Neural cell (in vitro differentiated cells): ENCODE measurements around the gene APOC1. TPM values are rescaled to one million over a fixed set of nuclear protein-coding genes. Genes with fewer than 3 reads are reported as not detected.
"Not testable (repeated sequence)": the region's sequence is repeated elsewhere in the genome, so short reads cannot be mapped to it uniquely, and the experiment has no call there.

Experiments used
- H2AFZ ChIP-seq: fragments of 200-600, 300-800 bp; sonication (generic), shearing (Covaris generic); 2 replicates; pipeline ENCODE4 v1.6.0; 2014; ENCODE audit warnings: low read depth, mild to moderate bottlenecking, antibody characterized with exemption, low read length, moderate library complexity
- H3F3A ChIP-seq: fragments of 200-600 bp; shearing (Covaris generic); 2 replicates; pipeline ENCODE4 v1.6.1; 2016; ENCODE audit warnings: mild to moderate bottlenecking, moderate library complexity, mixed read lengths, antibody characterized with exemption, low read length; ENCODE audit not compliant: insufficient read depth, poor library complexity, severe bottlenecking
- H3K27ac ChIP-seq: fragments of 200-600, 300-800 bp; sonication (generic), shearing (Covaris generic); 2 replicates; pipeline ENCODE4 v1.5.1; 2014; ENCODE audit warnings: mild to moderate bottlenecking, low read length, moderate library complexity
- H3K27me3 ChIP-seq: fragments of 300-800, 200-600 bp; sonication (generic), shearing (Covaris generic); 2 replicates; pipeline ENCODE4 v1.6.0; 2014; ENCODE audit warnings: mild to moderate bottlenecking, low read depth, low read length, moderate library complexity; ENCODE audit not compliant: insufficient read depth
- H3K36me3 ChIP-seq: fragments of 300-800, 200-600 bp; sonication (generic), shearing (Covaris generic); 2 replicates; pipeline ENCODE4 v1.5.1; 2014; ENCODE audit warnings: mild to moderate bottlenecking, antibody characterized with exemption, low read length, moderate library complexity; ENCODE audit not compliant: insufficient read depth
- H3K4me2 ChIP-seq: fragments of 300-800, 200-600 bp; sonication (generic), shearing (Covaris generic); 2 replicates; pipeline ENCODE4 v1.6.0; 2014; ENCODE audit warnings: mild to moderate bottlenecking, low read length
- H3K4me3 ChIP-seq: fragments of 300-800, 200-600 bp; sonication (generic), shearing (Covaris generic); 2 replicates; pipeline ENCODE4 v1.5.1; 2014; ENCODE audit warnings: mild to moderate bottlenecking, low read length, moderate library complexity
- H3K79me2 ChIP-seq: fragments of 200-600 bp; shearing (Covaris generic); replicated peaks from 2 replicates; pipeline ENCODE4 v1.6.0; 2014; ENCODE audit warnings: mild to moderate bottlenecking, low read length, moderate library complexity; ENCODE audit not compliant: insufficient read depth
- H3K9ac ChIP-seq: fragments of 300-800, 200-600 bp; sonication (generic), shearing (Covaris generic); 2 replicates; pipeline ENCODE4 v1.6.1; 2016; ENCODE audit warnings: mild to moderate bottlenecking, low read length, mixed read lengths
- H3K9me2 ChIP-seq: fragments of 200-600 bp; shearing (Covaris generic); 2 replicates; pipeline ENCODE4 v1.6.1; 2016; ENCODE audit warnings: mild to moderate bottlenecking, low read length, mixed read lengths; ENCODE audit not compliant: insufficient read depth
- H3K9me3 ChIP-seq: fragments of 200-600, 300-800 bp; sonication (generic), shearing (Covaris generic); 2 replicates; pipeline ENCODE4 v1.6.1; 2016; ENCODE audit warnings: mild to moderate bottlenecking, mixed run types, low read length, moderate library complexity, mixed read lengths
- H4K20me1 ChIP-seq: fragments of 200-600 bp; shearing (Covaris generic); 2 replicates; pipeline ENCODE4 v1.6.1; 2016; ENCODE audit warnings: mild to moderate bottlenecking, mixed run types; ENCODE audit not compliant: insufficient read depth
- CTCF ChIP-seq: fragments of 450-650 bp; IDR thresholded peaks from 2 replicates; pipeline ENCODE4 v1.5.1; 2014; ENCODE audit warnings: antibody characterized with exemption, mild to moderate bottlenecking, moderate library complexity; ENCODE audit not compliant: poor library complexity, severe bottlenecking
- EP300 ChIP-seq: fragments of 450-650 bp; conservative IDR thresholded peaks from 2 replicates; pipeline ENCODE4 v1.6.1; 2014; ENCODE audit warnings: antibody characterized with exemption, mild to moderate bottlenecking, moderate library complexity; ENCODE audit not compliant: poor library complexity, severe bottlenecking
- EZH2 ChIP-seq: fragments of 200-600, 300-800 bp; shearing (Covaris generic), sonication (generic); IDR thresholded peaks from 2 replicates; pipeline ENCODE4 v1.6.1; 2014; ENCODE audit warnings: antibody characterized with exemption, low read length, borderline replicate concordance, mild to moderate bottlenecking; ENCODE audit not compliant: insufficient read depth, poor library complexity, severe bottlenecking
- MXI1 ChIP-seq: fragments of 450-650 bp; conservative IDR thresholded peaks from 2 replicates; pipeline ENCODE4 v1.6.1; 2014; ENCODE audit warnings: antibody characterized with exemption, mild to moderate bottlenecking; ENCODE audit not compliant: poor library complexity, severe bottlenecking
- POLR2AphosphoS5 ChIP-seq: IDR thresholded peaks from 2 replicates; pipeline ENCODE4 v1.6.1; 2012
- RAD21 ChIP-seq: fragments of 450-650 bp; conservative IDR thresholded peaks from 2 replicates; pipeline ENCODE4 v1.6.1; 2014; ENCODE audit warnings: antibody characterized with exemption, mild to moderate bottlenecking, moderate library complexity
- REST ChIP-seq: IDR thresholded peaks from 2 replicates; pipeline ENCODE4 v1.6.1; 2012; ENCODE audit warnings: borderline replicate concordance
- SMC3 ChIP-seq: fragments of 450-650 bp; conservative IDR thresholded peaks from 2 replicates; pipeline ENCODE4 v1.6.1; 2014; ENCODE audit warnings: antibody characterized with exemption, mild to moderate bottlenecking, moderate library complexity; ENCODE audit not compliant: poor library complexity
- TAF1 ChIP-seq: IDR thresholded peaks from 2 replicates; pipeline ENCODE4 v1.6.1; 2012; ENCODE audit warnings: low read depth
- polyA plus RNA-seq: library from polyadenylated mRNA; depleted of rRNA; stranded (reverse); fragments of >200 nt; gene quantifications from 2 replicates; pipeline ENCODE4 v1.2.3, GENCODE V29; 2014

Gene APOC1
- polyA plus RNA-seq, 1 donor from 2014 or later, result not detected

GRCh38 chr19:44909775-44910174, 4.6 kb upstream of the APOC1 start:
- Histone ChIP-seq H2AFZ (no peak overlapping the region), H3K36me3 (no peaks in the 10 kb centered on the region), H3K4me2 (no peak overlapping the region), H3K79me2 (no peaks in the 10 kb centered on the region), H3K27me3 (peaks cover 8% of the 10 kb centered on the region), H3K4me3 (no peak overlapping the region), H3K9me3 (no peaks in the 10 kb centered on the region), H3K9ac (no peak overlapping the region), H3F3A (no peaks in the 10 kb centered on the region), H3K27ac (no peak overlapping the region), H3K9me2 (no peaks in the 10 kb centered on the region), H4K20me1 (no peaks in the 10 kb centered on the region)
- TF ChIP-seq EP300 (no peak), RAD21 (no peak)

- not testable (repeated sequence) for H3F3A ChIP-seq, H4K20me1 ChIP-seq, H3K9me2 ChIP-seq, H3K9me3 ChIP-seq, H3K27me3 ChIP-seq, H3K27ac ChIP-seq, H3K79me2 ChIP-seq, H3K36me3 ChIP-seq, H3K4me2 ChIP-seq, H3K4me3 ChIP-seq, H3K9ac ChIP-seq, H2AFZ ChIP-seq
Observed at GRCh38 chr19:44911896-44912295, 2.5 kb upstream of the APOC1 start.

GRCh38 chr19:44912854-44913253, 1.6 kb upstream of the APOC1 start:
- Histone ChIP-seq H3K9ac (no peak overlapping the region), H3K27ac (no peak overlapping the region), H4K20me1 (no peaks in the 10 kb centered on the region), H3K9me2 (no peaks in the 10 kb centered on the region), H3K79me2 (no peaks in the 10 kb centered on the region), H3K27me3 (no peaks in the 10 kb centered on the region), H3K36me3 (no peaks in the 10 kb centered on the region), H3K4me3 (no peak overlapping the region), H2AFZ (no peak overlapping the region), H3F3A (no peaks in the 10 kb centered on the region), H3K9me3 (no peaks in the 10 kb centered on the region), H3K4me2 (no peak overlapping the region)
- TF ChIP-seq CTCF, result no peak
- TF ChIP-seq EZH2, result no peak
- no peak for TF ChIP-seq TAF1
- TF ChIP-seq REST, result no peak
- no peak for TF ChIP-seq RAD21
- TF ChIP-seq POLR2AphosphoS5, result no peak
- no peak for TF ChIP-seq MXI1
- no peak for TF ChIP-seq SMC3
- no peak for TF ChIP-seq EP300

DNA sequence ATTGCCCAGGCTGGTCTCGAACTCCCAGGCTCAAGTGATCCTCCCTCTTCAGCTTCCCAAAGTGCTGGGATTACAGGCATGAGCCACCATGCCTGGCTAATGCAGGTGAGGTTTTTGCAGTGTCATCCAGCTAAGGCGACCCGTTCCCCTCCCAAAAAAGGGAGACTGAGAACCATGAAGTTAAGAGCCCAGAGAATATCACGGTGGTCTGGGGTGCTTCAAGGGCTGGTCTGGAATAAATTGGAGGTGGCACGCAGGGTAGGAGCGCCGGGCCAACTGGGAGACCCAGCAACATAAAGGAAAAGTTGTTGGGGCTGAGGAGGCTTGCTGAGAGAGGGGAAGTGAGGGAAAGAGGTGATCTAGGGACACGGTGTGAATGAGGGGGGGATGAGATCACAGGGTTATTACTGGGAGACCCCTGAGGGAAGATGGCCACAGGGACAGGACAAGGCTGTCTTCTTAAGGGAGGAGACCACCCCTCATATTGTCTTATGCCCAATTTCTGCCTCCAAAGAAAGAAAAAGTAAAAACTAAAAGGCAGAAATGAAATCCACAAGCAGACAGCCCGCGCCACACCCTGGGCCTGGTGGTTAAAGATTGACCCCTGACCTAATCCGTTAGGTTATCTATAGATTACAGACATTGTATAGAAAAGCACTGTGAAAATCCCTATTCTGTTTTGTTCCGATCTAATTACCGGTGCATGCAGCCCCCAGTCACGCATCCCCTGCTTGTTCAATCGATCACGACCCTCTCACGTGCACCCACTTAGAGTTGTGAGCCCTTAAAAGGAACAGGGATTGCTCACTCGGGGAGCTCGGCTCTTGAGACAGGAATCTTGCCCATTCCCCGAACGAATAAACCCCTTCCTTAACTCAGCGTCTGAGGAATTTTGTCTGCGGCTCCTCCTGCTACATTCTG, 636 bp upstream of the APOC1 start:
- H2AFZ ChIP-seq, result not testable (repeated sequence)

More for the DNA sequence above, 636 bp upstream of the APOC1 start:
- H3K79me2 ChIP-seq, H3K27ac ChIP-seq, H3K9me2 ChIP-seq, H3F3A ChIP-seq, H3K4me3 ChIP-seq, H4K20me1 ChIP-seq, H3K9ac ChIP-seq, H3K9me3 ChIP-seq, H3K4me2 ChIP-seq, H3K36me3 ChIP-seq, H3K27me3 ChIP-seq: not testable (repeated sequence)
